UCSD-AML1 (cell line): ENCODE data around the gene HSPB7.
A peak's percentile ranks its signal among the peaks of the same experiment; 100 is the strongest.
"Not testable (repeated sequence)": the region's sequence is repeated elsewhere in the genome, so short reads cannot be mapped to it uniquely, and the experiment has no call there.

ENCODE experiments used
- DNase-seq: peaks from one replicate; lab custom pipeline; 2025; ENCODE audit not compliant: unreplicated experiment; lab: John Stamatoyannopoulos, UW

HSPB7 gene

DNA sequence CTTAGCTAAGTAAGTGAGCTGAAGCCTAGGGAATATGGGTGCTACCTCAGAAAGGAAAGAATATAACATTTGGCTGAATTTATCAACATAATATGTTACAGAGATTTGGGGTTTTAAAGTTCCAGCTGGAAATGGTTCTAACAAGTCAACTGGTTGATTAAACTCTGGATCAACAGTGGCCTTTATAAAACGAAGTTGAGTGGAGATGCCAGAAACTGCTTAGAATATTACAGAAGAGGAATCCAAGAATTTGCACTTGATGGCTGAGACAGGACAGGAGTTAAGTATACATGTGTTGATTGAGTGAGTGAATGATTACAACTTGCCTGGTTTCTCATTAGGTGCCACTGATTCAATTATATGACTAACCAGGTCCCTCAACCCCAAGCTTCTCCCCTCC lies 34.6 kb downstream of the HSPB7 start:
- no peak for DNase-seq

DNA sequence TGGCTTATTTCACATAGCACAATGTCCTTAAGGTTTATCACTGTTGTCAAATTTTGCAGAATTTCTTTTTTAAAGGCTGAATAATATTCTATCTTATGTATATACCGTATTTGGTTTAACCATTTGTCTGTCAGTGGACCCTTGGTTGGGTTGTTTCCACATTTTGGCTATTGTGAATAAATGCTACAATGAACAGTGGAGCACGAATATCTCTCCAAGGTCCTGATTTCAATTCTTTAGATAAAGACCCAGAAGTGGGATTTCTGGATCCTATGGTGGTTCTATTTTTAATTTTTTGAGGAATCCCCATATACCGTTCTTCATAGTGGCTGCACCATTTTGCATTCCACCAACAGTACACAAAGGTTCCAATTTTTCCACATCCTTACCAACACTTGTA lies 36.2 kb downstream of the HSPB7 start:
- DNase-seq: no peak

DNA sequence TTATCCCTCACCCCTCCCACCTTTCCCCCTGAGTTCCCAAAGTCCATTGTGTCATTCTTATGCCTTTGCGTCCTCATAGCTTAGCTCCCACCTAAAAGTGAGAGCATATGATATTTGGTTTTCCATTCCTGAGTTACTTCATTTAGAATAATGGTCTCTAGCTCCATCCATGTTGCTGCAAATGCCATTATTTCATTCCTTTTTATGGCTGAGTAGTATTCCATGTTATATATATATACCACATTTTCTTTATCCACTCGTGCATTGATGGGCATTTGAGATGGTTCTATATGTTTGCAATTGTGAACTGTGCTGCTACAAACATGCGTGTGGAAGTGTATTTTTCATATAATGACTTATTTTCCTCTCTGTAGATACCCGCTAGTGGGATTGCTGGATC lies 39.9 kb downstream of the HSPB7 start:
- DNase-seq: not testable (repeated sequence)

DNA sequence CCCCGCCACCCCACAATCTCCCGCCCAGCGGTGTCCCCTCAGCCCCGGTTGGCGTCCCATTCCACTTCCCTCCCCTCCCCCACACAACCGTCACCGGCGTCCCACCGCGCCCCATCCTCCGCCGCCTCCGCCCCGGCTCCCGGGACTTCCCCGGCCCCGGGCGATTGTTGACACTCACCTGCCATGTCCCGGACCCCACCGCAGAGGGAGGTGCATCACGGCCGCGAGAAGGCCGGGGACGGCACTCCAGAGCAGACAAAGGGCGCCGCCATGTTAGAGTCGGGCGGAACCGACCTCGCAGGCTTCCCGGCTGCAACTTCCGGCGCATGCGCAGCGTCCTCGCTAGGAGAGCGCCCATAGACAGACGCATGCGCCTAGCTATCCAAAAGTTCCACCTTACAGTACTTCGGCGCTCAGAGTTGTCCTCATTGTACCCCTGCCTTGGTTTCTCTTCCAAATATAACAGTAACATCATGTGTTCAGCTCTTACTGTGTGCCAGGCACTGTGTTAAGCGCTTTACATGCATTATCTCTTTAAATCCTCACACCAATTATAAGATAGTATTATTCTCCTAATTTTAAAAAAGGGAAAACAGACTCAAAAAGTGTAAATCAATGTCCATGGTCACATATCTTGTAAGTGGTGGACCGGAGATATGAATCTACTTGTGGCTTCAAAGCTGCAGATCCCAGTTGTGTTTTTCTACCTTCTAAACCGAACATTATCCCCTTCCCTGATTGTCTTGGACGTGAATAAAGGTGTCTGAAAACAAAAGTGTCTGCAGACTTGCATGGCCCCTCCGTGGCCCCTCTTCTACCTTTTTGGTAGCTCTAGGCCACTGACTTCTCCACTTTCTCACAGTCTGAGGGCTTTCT lies 41.8 kb downstream of the HSPB7 start, which contains the start of gene ZBTB17:
Gene ZBTB17 (minus strand): TSS at position 297 of the 876 bp plus-strand sequence. CDS start 27,606 bp downstream, outside the sequence.
- DNase-seq: peak; percentile 94

DNA sequence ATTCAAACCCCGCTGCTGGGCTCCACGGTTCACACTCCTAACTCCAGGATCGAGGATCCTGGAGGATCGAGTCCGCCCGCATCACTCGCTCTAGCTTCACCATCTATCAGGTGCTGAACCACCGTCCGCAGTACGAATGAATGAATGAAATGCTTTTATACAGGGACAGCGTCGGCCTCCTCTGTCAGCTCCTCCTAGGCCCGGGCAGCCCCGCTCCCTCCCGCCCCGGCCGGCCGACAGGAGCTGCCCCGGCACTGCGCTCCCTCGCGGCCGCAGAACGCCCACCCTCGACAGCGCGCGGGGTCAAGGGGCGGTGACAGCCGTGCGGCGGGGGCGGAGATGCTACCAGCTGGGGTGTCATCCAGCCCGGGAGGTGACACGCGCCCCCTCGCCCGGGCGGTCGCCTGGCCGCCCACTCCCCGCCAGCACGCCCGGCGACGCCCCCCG lies 42.5 kb downstream of the HSPB7 start:
- DNase-seq: peak; percentile 72

DNA sequence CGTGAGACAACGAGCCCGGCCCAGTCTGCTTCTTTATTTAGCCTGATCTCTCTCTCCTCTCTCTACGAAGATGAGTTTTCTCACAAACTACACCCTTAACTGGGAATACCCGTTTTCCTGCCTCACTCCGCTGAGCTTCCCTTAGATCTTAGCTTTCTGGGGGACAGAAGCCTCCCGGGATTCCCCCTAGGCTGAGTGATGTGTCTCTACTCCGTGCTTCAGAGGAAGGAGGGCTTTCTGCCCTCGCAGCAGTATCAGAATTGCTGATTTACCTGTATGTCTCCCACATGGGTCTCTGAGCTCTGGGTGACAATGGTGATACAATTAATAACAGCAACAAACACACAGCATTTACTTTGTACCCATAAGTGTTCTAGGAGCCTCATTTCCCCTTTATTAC lies 43.0 kb downstream of the HSPB7 start:
- no peak for DNase-seq

DNA sequence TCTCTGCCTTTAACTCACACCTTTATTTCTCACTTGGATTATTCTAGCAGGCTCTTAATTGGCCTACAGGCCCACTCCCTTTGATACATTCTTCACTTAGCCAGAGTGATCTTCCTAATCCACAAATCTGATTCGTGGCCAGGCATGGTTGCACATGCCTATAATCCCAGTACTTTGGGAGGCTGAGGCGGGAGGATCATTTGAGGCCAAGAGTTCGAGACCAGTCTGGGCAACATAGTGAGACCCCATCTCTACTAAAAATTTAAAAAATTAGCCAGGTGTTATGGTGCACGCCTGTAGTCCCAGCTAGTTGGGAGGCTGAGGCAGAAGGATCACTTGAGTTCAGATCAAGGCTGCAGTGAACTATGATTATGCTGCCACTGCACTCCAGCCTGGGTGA lies 44.1 kb downstream of the HSPB7 start:
- DNase-seq: no peak

DNA sequence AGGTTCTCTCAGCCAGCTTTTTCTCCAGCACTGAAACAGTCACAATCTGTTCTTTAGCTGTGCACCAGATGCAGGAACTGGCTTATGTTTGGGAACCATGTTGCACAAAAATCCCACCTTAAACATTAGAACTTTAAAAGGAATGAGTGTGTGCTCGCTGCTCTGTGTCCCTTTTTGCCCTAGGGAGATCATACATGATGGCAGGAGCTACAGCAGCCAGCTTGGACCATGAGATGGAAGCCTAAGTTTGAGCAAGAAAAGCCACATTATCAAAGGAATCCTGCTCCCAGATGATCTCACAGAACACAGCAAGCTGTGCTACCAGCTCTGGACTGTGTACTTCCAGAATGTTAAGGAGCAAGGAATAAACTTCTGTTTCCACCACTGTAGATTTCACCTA lies 45.4 kb downstream of the HSPB7 start:
- no peak for DNase-seq

DNA sequence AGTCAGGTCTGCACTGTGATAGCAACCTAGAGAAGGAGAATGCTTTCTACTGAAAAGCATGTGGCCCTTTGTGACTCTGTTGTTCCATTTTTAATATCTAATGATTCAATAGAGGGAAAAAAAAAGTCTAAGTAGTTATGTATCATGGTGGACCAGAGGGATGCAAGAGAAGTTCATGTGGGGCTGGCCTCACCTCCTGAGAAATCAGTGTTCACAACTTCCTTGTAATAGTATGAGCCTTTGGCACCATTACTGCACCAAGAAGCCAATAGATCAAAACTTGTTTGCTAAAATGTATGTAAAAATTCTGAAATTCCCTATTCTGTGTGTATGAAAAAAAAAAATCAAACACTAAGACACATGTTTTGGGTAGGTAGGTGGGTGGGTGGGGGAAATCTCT lies 46.9 kb downstream of the HSPB7 start:
- DNase-seq: no peak

DNA sequence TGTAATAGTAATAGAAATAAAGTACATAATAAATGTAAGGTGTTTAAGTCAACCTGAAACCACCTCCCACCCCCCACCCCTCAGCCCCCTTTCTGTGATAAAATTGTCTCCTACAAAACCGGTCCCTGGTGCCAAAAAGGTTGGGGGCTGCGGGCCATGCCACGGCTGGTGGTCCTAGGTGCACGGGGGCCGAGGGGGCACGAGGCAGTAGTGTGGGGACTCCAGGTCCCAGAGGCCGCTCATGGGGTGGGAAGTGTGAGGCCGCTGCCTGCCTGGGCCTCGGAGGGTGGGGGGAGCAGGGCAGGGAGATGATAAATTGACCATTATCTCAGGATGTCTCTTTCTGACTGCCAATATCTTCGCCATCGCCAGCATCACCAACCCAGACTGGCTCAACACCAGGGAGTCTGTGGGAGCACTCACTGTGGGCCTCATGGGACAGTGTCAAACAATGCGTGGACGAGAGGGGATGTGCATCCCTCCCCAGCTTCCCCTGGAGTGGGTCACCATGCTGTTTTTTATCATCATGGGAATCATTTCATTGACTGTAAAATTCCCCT lies 48.4 kb downstream of the HSPB7 start:
- no peak for DNase-seq

DNA sequence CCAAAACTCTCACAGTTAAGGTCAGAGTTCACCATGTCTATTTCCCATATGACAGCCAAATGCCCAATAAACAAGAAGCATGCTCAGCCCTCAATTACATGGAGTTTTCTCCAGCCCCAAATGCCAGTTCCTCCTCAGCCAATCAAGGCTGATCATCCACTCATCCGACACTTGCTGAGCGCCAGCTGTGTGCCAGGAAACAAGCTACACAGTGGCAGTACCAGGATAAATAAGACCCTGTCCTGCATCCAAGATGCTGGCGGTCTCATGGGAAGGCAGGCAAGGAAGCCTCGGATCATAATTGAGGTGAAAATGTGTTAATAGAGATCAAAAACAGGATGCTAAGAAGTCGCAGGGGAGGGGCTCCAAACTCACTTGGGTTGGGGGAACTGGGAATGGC lies 49.7 kb downstream of the HSPB7 start:
- no peak for DNase-seq

DNA sequence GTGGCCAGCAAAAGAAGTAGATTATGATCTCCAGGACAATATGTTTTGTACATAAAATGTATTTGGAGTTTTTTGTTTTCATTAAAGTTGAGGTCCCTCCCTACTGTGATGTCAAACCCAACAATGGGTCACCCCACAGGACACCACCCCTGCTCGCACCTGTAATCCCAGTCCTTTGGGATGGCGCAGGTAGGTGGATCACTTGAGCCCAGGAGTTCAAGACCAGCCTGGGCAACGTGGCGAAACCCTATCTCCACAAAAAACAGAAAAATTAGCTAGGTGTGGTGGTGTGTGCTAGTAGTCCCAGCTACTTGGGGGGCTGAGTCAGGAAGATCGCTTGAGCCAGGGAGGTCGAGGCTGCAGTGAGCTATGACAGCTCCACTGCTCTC lies 50.9 kb downstream of the HSPB7 start:
- no peak for DNase-seq

DNA sequence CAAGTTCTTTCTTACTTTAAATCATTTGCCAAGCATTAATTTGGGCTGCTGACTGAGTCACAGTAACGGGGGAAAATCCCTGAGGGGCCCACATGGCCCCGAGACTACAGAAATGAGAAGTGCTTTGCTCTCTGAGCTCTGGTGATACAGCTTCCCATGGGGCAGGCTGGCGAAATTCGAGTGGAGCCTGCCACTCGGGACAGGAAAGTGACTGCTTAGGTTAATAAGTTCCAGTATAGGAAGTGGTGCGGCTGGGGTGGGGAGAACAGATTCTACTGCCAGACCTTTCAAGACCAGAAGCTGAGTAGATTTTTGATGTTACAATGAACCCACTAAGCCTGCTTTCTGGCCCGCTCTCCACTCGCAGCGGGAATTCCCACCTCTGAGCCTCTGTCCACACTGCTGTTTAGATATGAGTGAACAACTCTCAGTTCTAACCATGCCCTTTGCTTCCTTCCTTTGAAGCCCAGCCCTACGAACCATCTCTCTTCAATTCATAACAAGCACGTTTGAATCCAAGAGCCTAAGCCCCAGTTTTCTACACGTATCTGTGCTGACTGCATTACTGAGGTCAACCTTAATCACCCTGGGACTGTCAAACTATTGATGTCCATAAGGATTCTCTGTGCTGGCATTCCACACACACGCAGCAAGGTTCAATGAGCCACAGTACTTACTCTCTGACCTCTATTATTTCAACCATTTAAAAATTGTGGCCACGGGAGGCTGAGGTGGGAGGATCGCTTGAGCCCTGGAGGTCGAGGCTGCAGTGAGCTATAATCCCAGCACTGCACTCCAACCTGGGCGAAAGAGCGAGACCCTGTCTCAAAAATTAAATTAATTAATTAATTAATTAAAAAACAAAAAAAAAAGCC lies 51.5 kb downstream of the HSPB7 start:
- DNase-seq: peak; percentile 50

DNA sequence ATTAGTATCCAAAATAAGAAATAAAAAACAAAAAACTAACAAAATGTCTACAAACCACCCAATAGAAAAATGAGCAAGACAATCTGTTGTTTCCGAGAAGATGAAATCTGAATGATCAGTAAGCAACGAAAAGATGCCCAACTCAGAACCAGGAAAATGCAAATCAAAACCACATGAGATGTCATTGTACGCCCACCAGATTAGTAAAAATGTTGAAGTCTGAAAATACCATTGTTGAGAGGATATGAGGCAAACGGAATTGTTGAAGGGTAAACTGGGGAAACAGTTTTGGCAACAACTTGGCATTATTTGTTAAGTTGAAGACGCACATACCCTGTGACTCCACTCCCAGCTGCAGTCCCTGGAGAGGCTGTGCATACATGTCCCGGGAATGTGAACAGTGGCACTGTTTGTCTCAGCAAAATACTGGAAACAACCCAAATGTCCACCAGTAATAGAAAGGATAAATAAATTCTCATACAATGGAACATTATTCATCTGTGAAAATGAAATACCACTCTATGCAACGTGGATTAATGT lies 52.5 kb downstream of the HSPB7 start:
- DNase-seq: no peak
